Hematopoietic multipotent progenitor cell treated with erythropoietin and hydrocortisone succinate and interleukin-3 and kit ligand, for 17 days (in vitro differentiated cells): ENCODE data around the gene GALNS.

Experiments used
- DNase-seq: peaks from one replicate; pipeline ENCODE4 v3.0.0-alpha.2; 2015; ENCODE audit warnings: low spot score

The GALNS gene

GRCh38 chr16:88888461-88889387 lies 32.0 kb upstream of the GALNS start:
- DNase-seq: no peak

- DNase-seq: no peak
Measured at GRCh38 chr16:88888057-88888456, 31.3 kb upstream of the GALNS start.

- DNase-seq: no peak
Measured at GRCh38 chr16:88886845-88887521, 30.2 kb upstream of the GALNS start.

- DNase-seq: no peak
Measured at GRCh38 chr16:88886420-88886844, 29.7 kb upstream of the GALNS start.

- DNase-seq: no peak
Measured at GRCh38 chr16:88885693-88886280, 29.0 kb upstream of the GALNS start.

- no peak for DNase-seq
Measured at GRCh38 chr16:88884569-88885271, 28.0 kb upstream of the GALNS start.

- no peak for DNase-seq
Measured at GRCh38 chr16:88883946-88884345, 27.2 kb upstream of the GALNS start.

GRCh38 chr16:88883117-88883895 lies 26.6 kb upstream of the GALNS start:
- DNase-seq: no peak

GRCh38 chr16:88882358-88883030 lies 25.7 kb upstream of the GALNS start:
- peak; percentile 57 for DNase-seq

GRCh38 chr16:88881675-88882357 lies 25.1 kb upstream of the GALNS start:
- no peak for DNase-seq

GRCh38 chr16:88881007-88881615 lies 24.4 kb upstream of the GALNS start:
- no peak for DNase-seq

GRCh38 chr16:88880226-88881006 lies 23.7 kb upstream of the GALNS start:
- DNase-seq: no peak

- no peak for DNase-seq
Measured at GRCh38 chr16:88879788-88880055, 23.0 kb upstream of the GALNS start.

GRCh38 chr16:88878967-88879787 lies 22.4 kb upstream of the GALNS start:
- no peak for DNase-seq

GRCh38 chr16:88878356-88878755 lies 21.6 kb upstream of the GALNS start:
- no peak for DNase-seq

GRCh38 chr16:88877564-88878289 lies 21.0 kb upstream of the GALNS start:
- no peak for DNase-seq

- no peak for DNase-seq
Measured at GRCh38 chr16:88876942-88877526, 20.3 kb upstream of the GALNS start.
